ENCODE data around the gene SRSF6. TPM values are rescaled to one million over a fixed set of nuclear protein-coding genes. Genes with fewer than 3 reads are reported as not detected.
"Not testable (repeated sequence)": the region's sequence is repeated elsewhere in the genome, so short reads cannot be mapped to it uniquely, and the experiment has no call there.

The SRSF6 gene
- total RNA-seq, 1 experiment from 2014 or later: 335 TPM

GRCh38 chr20:43450841-43451799 lies 6.6 kb upstream of the SRSF6 start:
- POLR2A ChIA-PET: no interaction called here
- H3K27me3 Mint-ChIP-seq (ENCODE audit: insufficient read depth, unreplicated experiment): peaks cover 2% of the 10 kb centered on the region
- no TSS peak for BruUV-seq (replicated peaks)

DNA sequence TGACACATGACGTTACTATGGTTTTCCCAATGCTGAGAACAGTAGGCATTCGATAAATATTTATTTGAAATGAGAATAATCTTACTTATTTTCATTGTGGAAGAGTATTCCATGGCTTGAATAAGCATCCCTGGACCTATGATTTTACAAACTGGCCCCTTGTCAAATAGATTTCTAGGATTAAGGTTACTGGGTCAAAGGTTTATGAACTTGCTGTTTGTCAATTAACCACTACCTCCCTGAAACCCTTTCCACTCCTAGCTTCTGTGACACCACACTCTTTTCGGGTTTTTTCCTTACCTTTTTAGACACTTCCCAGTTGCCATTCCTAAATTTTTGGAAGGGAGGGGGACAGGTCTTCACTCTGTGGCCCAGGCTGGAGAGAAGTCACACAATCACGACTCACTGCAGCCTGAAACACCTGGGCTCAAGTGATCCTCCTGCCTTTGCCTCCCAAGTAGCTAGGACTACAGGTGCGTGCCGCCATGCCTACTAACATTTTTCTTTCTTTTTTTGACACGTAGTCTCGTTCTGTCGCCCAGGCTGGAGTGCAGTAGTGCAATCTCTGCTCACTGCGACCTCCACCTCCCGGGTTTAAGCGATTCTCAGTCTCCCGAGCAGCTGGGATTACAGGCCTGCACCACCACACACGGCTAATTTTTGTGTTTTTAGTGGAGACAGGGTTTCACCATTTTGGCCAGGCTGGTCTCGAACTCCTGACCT lies 5.1 kb upstream of the SRSF6 start:
- POLR2A ChIA-PET: no interaction called here
- H3K9me3 Mint-ChIP-seq (ENCODE audit: unreplicated experiment): no peaks in the 10 kb centered on the region
- Histone ChIP-seq H3K27me3 (replicated peaks; ENCODE audit: control insufficient read depth, insufficient read depth, low read length) (no peaks in the 10 kb centered on the region), H3K4me3 (ENCODE audit: low read depth, low read length) (no peak overlapping the region), H3K36me3 (ENCODE audit: control insufficient read depth, insufficient read depth, low read length) (no peaks in the 10 kb centered on the region), H3K9me3 (no peaks in the 10 kb centered on the region), H3K4me1 (no peaks in the 10 kb centered on the region)
- DNase-seq: no peak
- TF ChIP-seq CTCF (IDR thresholded peaks at IDR 0.05; ENCODE audit: insufficient read depth in 1 of 2, low read depth in 1 of 2, low read length in 1 of 2, severe bottlenecking in 1 of 2, unreplicated experiment in 1 of 2): no peak
- CTCF ChIA-PET: no interaction called here
- H3K36me3 Mint-ChIP-seq (ENCODE audit: insufficient read depth, unreplicated experiment): peaks cover 6% of the 10 kb centered on the region
- BruUV-seq (replicated peaks): no TSS peak
- no peak overlapping the region for H3K27ac Mint-ChIP-seq (ENCODE audit: unreplicated experiment)
- peaks cover 2% of the 10 kb centered on the region for H3K27me3 Mint-ChIP-seq (ENCODE audit: insufficient read depth, unreplicated experiment)
- peaks cover 7% of the 10 kb centered on the region for H3K4me1 Mint-ChIP-seq (ENCODE audit: low read depth, unreplicated experiment)
- no peak overlapping the region for H3K4me3 Mint-ChIP-seq (ENCODE audit: unreplicated experiment)
- intact Hi-C loops (cut with micrococcal nuclease; ENCODE audit: unreplicated experiment): no loop called here

More at GRCh38 chr20:43450841-43451799, 6.6 kb upstream of the SRSF6 start:
- Histone ChIP-seq H3K4me1 (no peaks in the 10 kb centered on the region), H3K4me3 (ENCODE audit: low read depth, low read length) (no peak overlapping the region), H3K9me3 (no peaks in the 10 kb centered on the region), H3K36me3 (ENCODE audit: control insufficient read depth, insufficient read depth, low read length) (no peaks in the 10 kb centered on the region), H3K27me3 (replicated peaks; ENCODE audit: control insufficient read depth, insufficient read depth, low read length) (no peaks in the 10 kb centered on the region)
- intact Hi-C loops (cut with micrococcal nuclease; ENCODE audit: unreplicated experiment): no loop called here
- no peak for TF ChIP-seq CTCF (IDR thresholded peaks at IDR 0.05; ENCODE audit: insufficient read depth in 1 of 2, low read depth in 1 of 2, low read length in 1 of 2, severe bottlenecking in 1 of 2, unreplicated experiment in 1 of 2)
- Mint-ChIP-seq H3K27ac (ENCODE audit: unreplicated experiment) (no peak overlapping the region), H3K4me1 (ENCODE audit: low read depth, unreplicated experiment) (no peaks in the 10 kb centered on the region), H3K36me3 (ENCODE audit: insufficient read depth, unreplicated experiment) (no peaks in the 10 kb centered on the region), H3K9me3 (ENCODE audit: unreplicated experiment) (no peaks in the 10 kb centered on the region), H3K4me3 (ENCODE audit: unreplicated experiment) (no peak overlapping the region)
- CTCF ChIA-PET: interaction anchor here (0.5 to 0.8 kb wide), 3 partner anchors 8 to 311 kb away, joined by 3 to 6 read pairs (median 5); no protein-coding TSS in a partner anchor
- no peak for DNase-seq

DNA sequence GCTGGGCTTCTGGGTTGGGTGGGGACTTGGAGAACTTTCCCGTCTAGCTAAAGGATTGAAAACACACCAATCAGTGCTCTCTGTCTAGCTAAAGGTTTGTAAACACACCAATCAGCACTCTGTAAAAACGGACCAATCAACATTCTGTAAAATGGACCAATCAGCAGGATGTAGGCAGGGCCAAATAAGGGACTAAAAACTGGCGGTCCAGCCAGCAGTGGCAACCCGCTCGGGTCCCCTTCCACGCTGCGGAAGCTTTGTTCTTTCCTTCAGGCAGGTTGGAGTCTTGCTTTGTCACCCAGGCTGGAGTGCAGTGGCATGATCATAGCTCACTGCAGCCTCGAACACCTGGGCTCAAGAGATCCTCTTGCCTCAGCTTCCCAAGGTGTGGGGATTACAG lies 1.4 kb upstream of the SRSF6 start:
- ChIA-PET POLR2A (interaction anchor here (0.6 to 3.2 kb wide), 6 partner anchors 40 to 656 kb away, joined by 3 to 42 read pairs (median 10); partner anchors contain the start of gene IFT52), CTCF (interaction anchor here (1.9 kb wide), 1 partner anchor 12 kb away, joined by 7 read pairs; no protein-coding TSS in a partner anchor)
- intact Hi-C loops (cut with micrococcal nuclease; ENCODE audit: unreplicated experiment): loop anchor here (2.0 kb wide), 1 partner anchor 135 kb away; the partner anchor contains the start of gene IFT52
- H3K27me3 ChIP-seq (replicated peaks; ENCODE audit: control insufficient read depth, insufficient read depth, low read length); BruUV-seq (replicated peaks); H3K27ac Mint-ChIP-seq (ENCODE audit: unreplicated experiment); H3K9me3 Mint-ChIP-seq (ENCODE audit: unreplicated experiment); H3K9me3 ChIP-seq; H3K27me3 Mint-ChIP-seq (ENCODE audit: insufficient read depth, unreplicated experiment); DNase-seq; H3K36me3 ChIP-seq (ENCODE audit: control insufficient read depth, insufficient read depth, low read length): not testable (repeated sequence)
- peaks cover 24% of the 10 kb centered on the region for H3K4me1 Mint-ChIP-seq (ENCODE audit: low read depth, unreplicated experiment)
- peak overlapping the region; percentile 90 for H3K4me3 ChIP-seq (ENCODE audit: low read depth, low read length)
- H3K4me1 ChIP-seq: peaks cover 11% of the 10 kb centered on the region
- peaks cover 43% of the 10 kb centered on the region for H3K36me3 Mint-ChIP-seq (ENCODE audit: insufficient read depth, unreplicated experiment)
- H3K4me3 Mint-ChIP-seq (ENCODE audit: unreplicated experiment): peak overlapping the region; percentile 75
